Body of pancreas (tissue), 4 donors: Measurements from ENCODE around the gene PPOX. TPM values are rescaled to one million over a fixed set of nuclear protein-coding genes. Genes with fewer than 3 reads are reported as not detected.

Source experiments
- ATAC-seq: fragments of 150-250 bp; one replicate; pipeline ENCODE4 v1.9.1; 2016
- DNase-seq, 4 donors: peaks; one replicate each; pipeline ENCODE4 v3.0.0-alpha.2; 2019
- H3K27ac ChIP-seq, 4 donors: fragments of 200-600 bp; sonication (generic); 1 replicate in 3 of 4; 2 replicates in 1 of 4; pipeline versions ENCODE4 v1.5.1 to v1.6.1; 2016 to 2019; ENCODE audit warnings: mild to moderate bottlenecking in 1 of 4, mixed read lengths in 1 of 4, moderate library complexity in 1 of 4
- H3K27me3 ChIP-seq, 2 donors: fragments of 200-600 bp; sonication (generic); one replicate each; pipeline ENCODE4 v1.6.0; 2016; ENCODE audit warnings: mild to moderate bottlenecking in 1 of 2
- H3K36me3 ChIP-seq, 2 donors: fragments of 200-600 bp; sonication (generic); replicated peaks in 1 of 2; 2 replicates each; pipeline ENCODE4 v1.5.1; 2016; ENCODE audit warnings: low read depth in 2 of 2; ENCODE audit not compliant: insufficient read depth in 1 of 2
- H3K4me1 ChIP-seq: fragments of 200-600 bp; sonication (generic); one replicate; pipeline ENCODE4 v1.6.0; 2016
- H3K4me3 ChIP-seq, 2 donors: fragments of 200-600 bp; sonication (generic); 1 replicate in 1 of 2; 2 replicates in 1 of 2; pipeline ENCODE4 v1.5.1; 2016 to 2019
- H3K9me3 ChIP-seq, 3 donors: fragments of 200-600 bp; sonication (generic); 1 replicate in 2 of 3; 2 replicates in 1 of 3; pipeline ENCODE4 v1.5.1; 2016
- POLR2A ChIP-seq, 3 donors: fragments of 450-650 bp; IDR thresholded peaks; one replicate each; pipeline ENCODE4 v1.6.1; 2016; ENCODE audit warnings: antibody characterized with exemption in 3 of 3, mild to moderate bottlenecking in 2 of 3
- WGBS, 2 donors: methylation state at CpG; one replicate each; pipeline ENCODE4 v1.1.5; 2017; 5-methylcytosine and 5-hydroxymethylcytosine counted together
- intact Hi-C: fragments of 100-400 bp; cut with DNase I; formaldehyde crosslinking; loops from one replicate; pipeline ENCODE4 v1.15.1; 2023
- total RNA-seq, 2 donors: library from RNA; depleted of rRNA; stranded (reverse); fragments of >200 nt; gene quantifications; one replicate each; pipeline ENCODE4 v1.1.0, GENCODE V29; 2016
- TF ChIP-seq, protein P1 (sequence below), 7 experiments: fragments of 450-650 bp in 4 of 7; fragments of 200-600 bp in 3 of 7; sonication (generic) in 3 of 7; IDR thresholded peaks; one replicate each; pipeline ENCODE4 v1.5.1; 2016 to 2019; ENCODE audit warnings: antibody characterized with exemption in 7 of 7

The PPOX gene
- total RNA-seq, 2 donors from 2014 or later, result 16.2 to 18.9 TPM

DNA sequence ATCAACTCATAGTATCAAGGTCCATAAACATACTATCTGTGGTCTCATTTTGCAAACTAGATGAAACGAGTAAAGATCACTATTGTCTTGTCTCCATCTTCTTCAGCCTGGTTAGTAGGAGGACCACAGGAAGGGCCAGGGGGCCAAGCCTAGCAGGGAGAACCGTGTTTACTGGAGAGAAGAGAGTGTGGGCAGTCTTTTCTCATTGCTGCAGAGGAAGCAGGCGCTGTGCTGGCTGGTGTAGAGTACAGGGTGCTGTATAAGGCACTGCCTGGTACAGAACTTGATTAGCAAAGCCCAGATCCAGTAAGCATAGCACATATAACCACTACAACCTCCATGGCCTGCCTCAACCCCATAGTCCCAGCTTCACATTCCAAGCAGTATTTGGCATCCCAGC lies 21.1 kb downstream of the PPOX start:
- no peak for ATAC-seq

DNA sequence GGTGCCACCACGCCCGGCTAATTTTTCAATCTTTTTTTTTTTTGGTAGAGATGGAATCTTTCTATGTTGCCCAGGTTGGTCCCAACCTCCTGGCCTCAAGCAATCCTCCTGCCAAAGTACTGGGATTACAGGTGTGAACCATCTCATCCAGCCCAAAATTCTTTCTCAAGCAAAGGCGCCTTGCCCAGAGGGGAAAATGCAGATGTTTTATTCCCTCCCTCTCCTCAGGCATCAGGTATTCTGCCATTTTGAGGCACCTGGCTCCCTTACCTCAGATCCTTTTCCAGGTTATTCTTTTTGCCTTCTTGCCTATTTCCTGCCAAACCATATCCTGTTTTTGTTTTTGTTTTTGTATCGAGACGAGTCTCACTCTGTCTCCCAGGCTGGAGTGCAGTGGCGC lies 22.2 kb downstream of the PPOX start:
- intact Hi-C loops, result no loop called here
- DNase-seq (no peak), ATAC-seq (no peak)
- no peaks in the 10 kb centered on the region for H3K4me1 ChIP-seq
- no peaks in the 10 kb centered on the region for H3K27me3 ChIP-seq
- no peaks in the 10 kb centered on the region for H3K9me3 ChIP-seq
- no peak overlapping the region for H3K27ac ChIP-seq
- WGBS, 2 donors, result 75 to 83% methylated on average over 6 of the region's 6 CpGs
- TF ChIP-seq, protein P1, sequence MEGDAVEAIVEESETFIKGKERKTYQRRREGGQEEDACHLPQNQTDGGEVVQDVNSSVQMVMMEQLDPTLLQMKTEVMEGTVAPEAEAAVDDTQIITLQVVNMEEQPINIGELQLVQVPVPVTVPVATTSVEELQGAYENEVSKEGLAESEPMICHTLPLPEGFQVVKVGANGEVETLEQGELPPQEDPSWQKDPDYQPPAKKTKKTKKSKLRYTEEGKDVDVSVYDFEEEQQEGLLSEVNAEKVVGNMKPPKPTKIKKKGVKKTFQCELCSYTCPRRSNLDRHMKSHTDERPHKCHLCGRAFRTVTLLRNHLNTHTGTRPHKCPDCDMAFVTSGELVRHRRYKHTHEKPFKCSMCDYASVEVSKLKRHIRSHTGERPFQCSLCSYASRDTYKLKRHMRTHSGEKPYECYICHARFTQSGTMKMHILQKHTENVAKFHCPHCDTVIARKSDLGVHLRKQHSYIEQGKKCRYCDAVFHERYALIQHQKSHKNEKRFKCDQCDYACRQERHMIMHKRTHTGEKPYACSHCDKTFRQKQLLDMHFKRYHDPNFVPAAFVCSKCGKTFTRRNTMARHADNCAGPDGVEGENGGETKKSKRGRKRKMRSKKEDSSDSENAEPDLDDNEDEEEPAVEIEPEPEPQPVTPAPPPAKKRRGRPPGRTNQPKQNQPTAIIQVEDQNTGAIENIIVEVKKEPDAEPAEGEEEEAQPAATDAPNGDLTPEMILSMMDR (IDR thresholded peaks at IDR 0.05), result no peak
- TF ChIP-seq POLR2A (IDR thresholded peaks at IDR 0.05), result no peak
- H3K4me3 ChIP-seq, result no peak overlapping the region
- no peaks in the 10 kb centered on the region for H3K36me3 ChIP-seq

More for the DNA sequence above, 21.1 kb downstream of the PPOX start:
- TF ChIP-seq POLR2A (IDR thresholded peaks at IDR 0.05), result no peak
- TF ChIP-seq, protein P1 (IDR thresholded peaks at IDR 0.05), result no peak
- H3K27me3 ChIP-seq, result no peaks in the 10 kb centered on the region
- H3K4me1 ChIP-seq, result no peaks in the 10 kb centered on the region
- H3K36me3 ChIP-seq, result no peaks in the 10 kb centered on the region
- 45 to 58% methylated on average over 2 to 3 of the region's 3 CpGs for WGBS, 2 donors
- no peak overlapping the region for H3K27ac ChIP-seq
- intact Hi-C loops, result no loop called here
- no peak for DNase-seq
- no peaks in the 10 kb centered on the region for H3K9me3 ChIP-seq
- H3K4me3 ChIP-seq, result no peak overlapping the region

DNA sequence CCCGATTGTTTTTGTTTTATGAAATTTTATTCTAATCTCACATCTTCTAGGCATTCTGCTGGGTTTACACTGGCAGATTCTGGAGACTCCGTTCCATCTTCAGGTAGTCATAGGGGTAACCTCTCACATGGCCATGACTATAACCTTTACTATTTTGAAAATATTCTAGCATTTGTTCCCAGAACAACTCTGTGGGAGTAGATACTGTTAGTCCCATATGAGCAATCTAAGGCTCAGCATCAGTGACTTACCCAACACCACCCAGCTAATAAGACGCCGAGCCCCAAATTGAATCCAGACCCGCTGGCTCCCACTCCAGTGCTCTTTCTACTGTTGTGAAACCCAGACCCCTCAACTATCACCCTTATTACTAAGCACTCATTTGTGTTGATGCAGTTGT lies 22.8 kb downstream of the PPOX start:
- H3K27me3 ChIP-seq, result no peaks in the 10 kb centered on the region
- no peak for ATAC-seq

DNA sequence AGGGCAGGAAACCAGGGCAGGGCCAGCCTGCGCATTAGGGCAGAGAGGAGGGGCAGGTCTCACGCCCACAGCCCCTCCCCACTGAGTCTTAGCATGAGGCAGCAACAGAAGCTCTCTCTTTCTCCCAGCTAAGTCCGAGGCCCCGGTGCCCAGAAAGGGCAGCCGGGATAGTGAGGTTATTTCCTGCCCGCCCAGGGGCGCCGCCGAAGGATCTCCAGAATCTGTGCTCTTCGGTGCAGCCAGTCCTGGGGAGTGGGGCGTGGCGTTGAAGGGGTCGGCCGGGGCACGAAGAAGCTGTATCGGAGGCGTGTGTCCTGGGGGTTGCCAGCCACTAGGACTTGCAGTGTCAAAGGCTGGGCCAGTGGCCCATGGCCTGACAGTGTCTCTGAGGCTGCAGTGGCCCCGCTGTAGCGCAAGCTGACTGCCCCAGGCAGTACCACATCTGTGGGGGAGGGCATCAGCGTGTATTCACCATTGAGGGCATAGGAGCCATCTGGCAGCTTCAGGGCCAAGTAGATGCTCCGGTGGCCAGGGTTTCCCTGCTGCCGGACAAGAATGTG lies 24.8 kb downstream of the PPOX start:
- no peaks in the 10 kb centered on the region for H3K4me1 ChIP-seq
- DNase-seq (no peak), ATAC-seq (no peak)
- no peak for TF ChIP-seq POLR2A (IDR thresholded peaks at IDR 0.05)
- TF ChIP-seq, protein P1 (IDR thresholded peaks at IDR 0.05), result no peak
- no peaks in the 10 kb centered on the region for H3K27me3 ChIP-seq
- no peak overlapping the region for H3K4me3 ChIP-seq
- WGBS, 2 donors, result 50% methylated on average over 22 of the region's 22 CpGs; no CpG with 5 or more reads in 1 of the 2 donors
- intact Hi-C loops, result no loop called here
- no peaks in the 10 kb centered on the region for H3K9me3 ChIP-seq
- no peaks in the 10 kb centered on the region for H3K36me3 ChIP-seq
- no peak overlapping the region for H3K27ac ChIP-seq

More for the DNA sequence above, 22.8 kb downstream of the PPOX start:
- TF ChIP-seq, protein P1 (IDR thresholded peaks at IDR 0.05), result no peak
- no peak for TF ChIP-seq POLR2A (IDR thresholded peaks at IDR 0.05)
- Histone ChIP-seq H3K4me3 (no peak overlapping the region), H3K27ac (no peak overlapping the region), H3K36me3 (no peaks in the 10 kb centered on the region), H3K9me3 (no peaks in the 10 kb centered on the region), H3K4me1 (no peaks in the 10 kb centered on the region)
- intact Hi-C loops, result no loop called here
- 74 to 86% methylated on average over 5 of the region's 5 CpGs for WGBS, 2 donors
- no peak for DNase-seq

DNA sequence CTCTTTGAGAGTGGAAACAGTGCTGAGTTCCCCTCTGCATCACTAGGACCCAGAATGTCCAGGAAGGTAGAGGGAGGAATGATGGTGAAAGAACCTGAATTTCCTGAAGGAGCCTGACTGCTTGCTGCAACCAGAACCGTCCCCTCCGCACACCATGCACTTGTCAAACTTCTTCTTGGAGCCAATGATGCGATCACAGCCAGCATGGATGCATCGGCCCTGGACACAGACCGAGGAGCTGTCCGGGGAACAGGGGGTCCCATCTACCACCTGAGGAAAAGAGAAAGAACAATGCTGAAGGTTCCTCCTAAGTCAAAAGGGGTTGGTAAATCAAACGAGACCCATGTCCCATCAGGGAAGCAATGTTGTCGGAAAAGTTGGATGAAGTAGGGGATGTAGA lies 25.7 kb downstream of the PPOX start:
- intact Hi-C loops, result no loop called here
- H3K4me1 ChIP-seq, result no peaks in the 10 kb centered on the region
- no peak overlapping the region for H3K27ac ChIP-seq
- no peak for DNase-seq
- 33 to 42% methylated on average over 8 of the region's 8 CpGs for WGBS, 2 donors
- no peaks in the 10 kb centered on the region for H3K27me3 ChIP-seq
- no peaks in the 10 kb centered on the region for H3K9me3 ChIP-seq
- H3K36me3 ChIP-seq, result no peaks in the 10 kb centered on the region
- no peak overlapping the region for H3K4me3 ChIP-seq
- TF ChIP-seq, protein P1 (IDR thresholded peaks at IDR 0.05), result no peak
- TF ChIP-seq POLR2A (IDR thresholded peaks at IDR 0.05), result no peak
- no peak for ATAC-seq
